Activated T-cell treated with anti-CD3 and anti-CD28 coated beads for 24 hours (primary cell): ENCODE data around the gene CA11.

Experiments
- DNase-seq: peaks from one replicate; pipeline ENCODE4 v3.0.0-alpha.2; 2020; ENCODE audit warnings: low read depth

Gene CA11

DNA sequence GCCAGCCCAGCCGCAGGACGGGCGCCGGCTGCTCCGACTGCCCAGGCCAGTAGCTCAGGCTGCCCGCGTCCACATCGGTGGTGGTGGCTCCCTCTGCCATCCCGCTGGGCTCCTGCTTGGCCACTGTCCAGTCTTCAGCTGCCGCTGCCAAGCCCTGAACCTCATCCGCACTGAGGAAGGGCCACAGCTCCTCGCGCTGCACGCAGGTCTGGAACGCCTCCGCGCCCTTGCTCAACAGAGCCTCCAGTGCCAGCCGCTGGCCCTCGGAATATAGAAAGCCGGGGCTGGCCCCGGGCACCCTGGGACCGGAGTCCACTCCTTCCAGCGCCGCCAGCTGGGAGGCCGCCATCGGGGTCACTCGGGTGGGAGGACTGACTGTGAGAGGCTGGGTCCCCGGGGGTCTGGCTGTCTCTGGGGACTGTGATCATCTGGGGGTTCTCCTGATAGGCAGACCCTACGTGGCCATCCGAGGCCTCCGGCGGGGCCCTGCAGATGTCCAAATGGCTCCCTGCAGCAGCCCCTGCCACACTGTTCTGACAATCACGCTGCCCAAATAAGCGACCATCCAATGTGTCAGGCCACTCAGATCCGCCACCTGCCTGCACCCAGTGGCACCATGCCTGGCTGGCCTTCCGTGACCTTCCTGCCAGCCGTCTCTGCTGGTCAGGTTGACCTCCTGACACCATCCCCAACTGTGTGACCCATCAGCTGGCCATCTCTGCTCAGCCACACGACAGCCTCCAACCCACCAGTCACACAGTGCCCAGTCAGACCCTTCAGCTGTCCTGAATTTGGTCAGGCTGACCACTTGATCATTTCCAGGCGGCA lies 32.7 kb downstream of the CA11 start:
- DNase-seq = no peak

DNA sequence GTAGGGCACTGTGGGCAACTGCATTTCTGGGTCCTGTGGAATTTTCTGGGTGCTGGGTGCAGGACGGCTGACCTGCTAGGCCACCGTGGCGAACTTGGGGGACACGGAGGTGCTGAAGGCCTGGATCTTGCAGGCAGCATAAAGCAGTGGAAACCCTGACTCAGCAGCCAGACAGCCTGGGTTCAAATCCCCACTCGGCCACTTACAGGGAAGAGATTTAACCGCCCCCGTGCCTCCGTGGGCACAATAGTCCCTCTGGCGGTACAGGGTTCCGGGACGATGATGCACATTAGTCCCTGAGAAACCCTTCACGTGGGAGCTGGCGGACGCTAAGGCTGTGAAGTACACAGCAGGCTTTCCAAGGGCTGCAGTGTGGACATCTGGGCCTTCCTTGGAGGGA lies 34.1 kb downstream of the CA11 start:
- no peak for DNase-seq

DNA sequence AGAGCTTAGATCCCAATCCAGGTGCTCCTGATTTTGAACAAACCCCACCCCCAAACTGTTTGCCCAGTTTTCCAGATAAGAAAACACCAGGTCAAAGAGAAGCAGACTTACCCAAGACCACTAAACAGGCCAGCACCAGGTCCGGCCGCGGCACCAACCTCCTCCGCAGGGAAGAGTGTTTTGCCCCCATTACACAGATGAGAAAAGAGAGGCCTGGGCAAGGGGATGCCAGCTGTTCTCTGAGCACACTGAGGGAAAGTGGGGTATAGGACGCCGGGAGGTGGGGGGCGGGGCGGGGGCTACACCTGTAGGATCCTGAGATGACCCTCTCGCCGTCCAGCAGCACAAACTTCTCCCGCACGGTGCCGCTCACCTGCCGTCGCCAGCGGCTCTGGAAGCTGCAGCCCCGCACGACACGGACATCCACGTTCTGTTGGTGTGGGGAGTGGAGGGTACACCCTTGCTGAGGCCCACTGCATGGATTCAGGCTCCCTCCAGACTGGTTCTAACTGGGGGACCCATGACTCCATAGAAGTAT lies 36.3 kb downstream of the CA11 start:
- no peak for DNase-seq

DNA sequence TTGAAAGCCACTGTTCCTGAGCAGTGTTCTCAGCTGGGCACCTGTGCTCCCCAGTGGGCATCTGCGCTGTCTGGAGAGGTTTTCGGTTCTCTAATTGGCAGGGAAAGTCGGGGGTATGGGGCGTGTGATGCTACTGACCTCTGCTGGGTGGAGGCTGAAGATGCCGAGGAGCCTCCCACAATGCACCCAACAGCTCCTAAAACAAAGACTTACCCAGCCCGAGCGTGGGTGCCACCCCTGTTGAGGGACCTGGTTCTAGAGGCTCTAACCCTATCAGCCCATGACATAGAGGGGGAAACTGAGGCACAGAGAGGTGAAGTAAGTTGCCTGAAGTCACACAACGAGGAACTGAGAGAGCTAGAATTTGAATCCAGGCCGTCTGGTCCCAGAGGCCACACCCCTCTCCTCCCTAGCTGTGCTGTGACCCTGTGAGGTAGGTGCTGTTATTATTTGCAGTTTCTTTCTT lies 37.2 kb downstream of the CA11 start:
- no peak for DNase-seq

DNA sequence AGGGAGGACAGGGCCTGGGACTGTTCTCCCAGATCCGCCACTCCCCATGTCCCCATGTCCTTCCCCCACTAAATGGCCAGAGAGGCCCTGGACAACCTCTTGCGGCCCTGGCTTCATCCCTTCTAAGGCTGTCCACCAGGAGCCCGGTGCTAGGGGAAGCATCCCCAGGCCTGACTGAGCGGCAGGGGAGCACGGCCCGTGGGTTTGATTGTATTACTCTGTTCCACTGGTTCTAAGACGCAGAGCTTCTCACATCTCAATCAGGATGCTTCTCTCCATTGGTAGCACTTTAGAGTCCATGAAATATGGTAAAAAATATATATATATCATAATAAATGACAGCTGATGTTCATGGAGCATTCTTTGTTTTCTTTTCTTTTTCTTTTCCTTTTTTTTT lies 38.6 kb downstream of the CA11 start:
- no peak for DNase-seq

DNA sequence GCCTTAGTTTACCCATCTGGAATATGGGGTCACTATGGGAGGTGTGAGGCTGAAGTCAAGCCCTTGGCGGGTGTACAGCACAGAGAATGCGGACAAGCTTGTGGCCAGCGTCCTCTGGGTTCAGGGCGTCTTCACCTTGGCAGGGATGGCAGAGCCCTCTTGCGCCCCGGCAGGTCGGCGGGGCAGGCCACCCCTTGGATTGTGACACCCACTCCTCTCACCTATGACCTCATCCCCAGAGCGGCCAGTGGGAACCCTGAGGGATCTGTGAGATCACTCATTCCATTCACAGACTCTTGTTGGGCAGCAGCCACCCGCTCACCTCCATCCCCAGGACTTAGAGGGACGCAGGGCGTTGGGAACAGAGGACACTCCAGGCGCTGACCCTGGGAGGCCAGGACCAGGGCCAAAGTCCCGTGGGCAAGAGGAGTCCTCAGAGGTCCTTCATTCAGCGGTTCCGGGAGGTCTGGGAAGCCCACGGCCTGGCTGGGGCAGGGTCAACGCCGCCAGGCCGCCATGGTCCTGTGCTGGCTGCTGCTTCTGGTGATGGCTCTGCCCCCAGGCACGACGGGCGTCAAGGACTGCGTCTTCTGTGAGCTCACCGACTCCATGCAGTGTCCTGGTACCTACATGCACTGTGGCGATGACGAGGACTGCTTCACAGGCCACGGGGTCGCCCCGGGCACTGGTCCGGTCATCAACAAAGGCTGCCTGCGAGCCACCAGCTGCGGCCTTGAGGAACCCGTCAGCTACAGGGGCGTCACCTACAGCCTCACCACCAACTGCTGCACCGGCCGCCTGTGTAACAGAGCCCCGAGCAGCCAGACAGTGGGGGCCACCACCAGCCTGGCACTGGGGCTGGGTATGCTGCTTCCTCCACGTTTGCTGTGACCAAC lies 39.3 kb downstream of the CA11 start, which contains the start of gene SPACA4:
Gene SPACA4 (plus strand): TSS at position 280 of the 896 bp plus-strand sequence. CDS start 237 bp downstream, at position 517.
- DNase-seq = no peak

DNA sequence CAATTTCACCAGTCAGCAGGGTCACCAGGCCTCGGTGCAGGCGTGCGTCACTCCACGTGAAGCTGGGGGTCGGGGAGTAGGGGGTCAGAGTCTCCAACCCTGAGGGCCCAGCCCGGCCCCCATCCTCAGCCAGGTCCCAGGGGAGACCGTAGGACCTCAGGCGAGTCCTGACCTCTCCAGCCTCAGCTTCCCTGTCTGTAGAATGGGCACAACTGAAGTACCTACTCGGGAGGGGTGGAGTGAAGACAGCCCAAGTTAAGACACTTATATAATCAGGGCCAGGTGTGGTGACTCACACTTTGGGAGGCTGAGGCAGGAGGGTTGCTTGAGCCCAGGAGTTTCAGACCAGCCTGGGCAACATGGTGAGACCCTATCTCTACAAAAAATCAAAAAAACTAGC lies 42.1 kb downstream of the CA11 start:
- no peak for DNase-seq

DNA sequence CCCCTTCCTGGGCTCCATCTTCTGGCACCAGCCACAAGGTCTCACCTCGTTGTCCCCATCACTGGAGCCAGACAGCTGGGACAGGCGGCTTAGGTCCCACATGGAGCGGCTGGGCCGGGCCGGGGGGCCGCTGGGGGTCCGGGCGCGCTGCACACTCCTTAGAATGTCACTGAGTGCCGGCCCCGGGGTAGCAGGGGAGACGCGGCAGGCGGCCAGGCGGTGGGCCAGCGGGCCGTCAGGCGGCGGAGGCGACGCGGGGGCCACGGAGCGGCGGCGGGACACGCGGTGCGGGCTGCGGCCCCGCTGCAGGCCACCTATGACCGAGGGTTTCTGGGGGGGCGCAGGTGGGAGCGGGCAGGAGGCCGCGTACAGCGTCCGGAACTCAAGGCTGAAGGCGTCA lies 42.5 kb downstream of the CA11 start:
- DNase-seq = no peak

DNA sequence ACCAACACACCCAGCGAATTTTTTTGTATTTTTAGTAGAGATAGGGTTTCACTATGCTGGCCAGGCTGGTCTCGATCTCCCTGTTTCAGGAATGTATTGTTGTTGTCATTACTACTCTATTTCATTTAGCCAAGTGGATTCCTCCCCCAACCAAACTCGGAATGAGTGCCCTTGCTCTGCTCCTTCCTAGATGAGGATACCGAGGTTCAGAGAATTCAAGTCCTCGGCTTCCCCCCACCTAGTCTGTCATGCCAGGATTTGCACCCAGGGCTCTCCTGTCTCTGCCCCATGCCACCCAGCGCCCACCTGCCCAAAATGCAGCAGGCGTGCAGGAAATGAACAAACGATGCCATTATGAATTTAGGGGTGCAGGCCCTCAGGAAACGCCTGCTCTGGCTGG lies 43.0 kb downstream of the CA11 start:
- DNase-seq = no peak

DNA sequence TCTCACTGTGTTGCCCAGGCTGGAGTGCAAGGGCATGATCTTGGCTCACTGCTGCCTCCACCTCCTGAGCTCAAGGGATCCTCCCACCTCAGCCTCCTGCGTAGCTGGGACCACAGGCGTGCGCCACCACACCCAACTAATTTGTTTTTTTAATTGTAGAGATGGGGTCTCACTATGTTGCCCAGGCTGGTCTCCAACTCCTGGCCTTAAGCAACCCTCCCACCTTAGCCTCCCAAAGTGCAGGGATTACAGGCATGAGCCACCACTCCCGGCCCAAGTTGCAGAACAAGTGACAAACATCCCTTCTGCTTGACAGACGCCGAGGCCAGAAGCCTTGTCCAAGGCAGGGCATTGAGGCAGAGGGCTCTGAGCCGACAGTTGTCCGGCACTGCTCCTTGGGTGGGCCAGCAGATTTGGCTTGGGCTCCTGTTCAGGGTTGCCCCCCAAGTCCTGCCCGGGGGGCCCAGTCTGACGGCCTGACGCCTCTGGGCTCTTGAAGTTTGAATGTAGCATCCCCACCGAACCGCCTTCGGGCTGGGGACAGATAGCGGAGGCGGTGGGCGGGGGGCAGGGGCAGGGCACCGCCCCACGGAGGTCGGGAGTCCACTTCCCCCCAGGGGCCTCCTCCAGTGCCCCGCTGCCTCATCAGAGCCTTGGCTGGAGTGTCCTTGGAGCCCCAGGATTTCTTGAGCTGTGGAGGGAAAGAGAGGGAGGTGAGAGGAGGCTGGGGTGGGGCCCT lies 45.1 kb downstream of the CA11 start:
- DNase-seq = no peak

DNA sequence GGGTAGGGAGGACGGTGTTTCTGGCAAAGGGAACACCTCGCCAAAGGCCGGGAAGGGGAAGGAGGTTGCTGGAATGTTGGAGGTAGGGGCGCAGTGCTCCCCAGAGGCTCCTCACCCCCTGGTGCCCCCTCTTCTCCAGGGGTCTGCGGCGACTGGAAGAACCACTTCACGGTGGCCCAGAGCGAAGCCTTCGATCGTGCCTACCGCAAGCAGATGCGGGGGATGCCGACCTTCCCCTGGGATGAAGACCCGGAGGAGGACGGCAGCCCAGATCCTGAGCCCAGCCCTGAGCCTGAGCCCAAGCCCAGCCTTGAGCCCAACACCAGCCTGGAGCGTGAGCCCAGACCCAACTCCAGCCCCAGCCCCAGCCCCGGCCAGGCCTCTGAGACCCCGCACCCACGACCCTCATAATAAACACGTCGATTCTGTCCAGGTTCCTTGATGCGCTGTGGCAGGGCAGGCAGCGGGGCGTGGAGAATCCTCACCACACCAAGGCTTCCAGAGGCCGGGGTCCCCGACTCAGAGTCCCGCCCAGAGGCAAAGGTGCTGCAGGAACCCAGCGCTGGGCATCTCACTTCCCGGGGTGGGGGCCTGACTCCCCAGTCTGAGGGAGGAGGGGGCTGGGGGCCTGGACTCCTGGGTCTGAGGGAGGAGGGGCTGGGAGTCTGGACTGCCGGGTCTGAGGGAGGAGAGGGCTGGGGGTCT lies 46.8 kb downstream of the CA11 start:
- no peak for DNase-seq

DNA sequence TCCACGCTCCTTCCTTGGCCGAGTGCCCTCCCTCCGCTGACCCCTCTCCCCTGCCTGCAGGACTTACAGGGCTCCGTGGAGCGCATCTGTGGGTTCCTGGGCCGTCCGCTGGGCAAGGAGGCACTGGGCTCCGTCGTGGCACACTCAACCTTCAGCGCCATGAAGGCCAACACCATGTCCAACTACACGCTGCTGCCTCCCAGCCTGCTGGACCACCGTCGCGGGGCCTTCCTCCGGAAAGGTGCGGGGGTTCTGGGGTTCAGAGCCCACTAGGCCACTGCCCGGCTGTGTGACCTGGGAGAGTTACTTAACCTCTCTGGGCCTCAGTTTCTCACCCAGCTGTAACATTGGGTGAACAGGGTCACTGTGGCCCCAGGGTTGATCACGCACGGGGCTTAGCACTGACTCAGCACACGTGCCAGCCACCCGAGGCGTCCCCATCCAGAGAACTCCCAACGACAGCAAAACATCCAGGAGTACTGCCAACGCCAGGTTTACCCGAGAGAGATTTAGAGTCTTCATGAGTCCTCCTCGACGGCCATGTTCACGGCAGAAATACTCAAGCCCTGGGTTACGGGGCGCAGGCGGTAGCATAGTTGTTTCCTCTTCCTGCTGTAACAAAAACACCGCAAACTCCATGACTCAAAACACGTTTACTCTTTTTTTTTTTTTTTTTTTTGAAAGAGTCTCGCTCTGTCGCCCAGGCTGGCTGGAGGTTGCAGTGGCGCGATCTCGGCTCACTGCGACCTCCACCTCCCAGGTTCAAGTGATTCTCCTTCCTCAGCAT lies 49.1 kb downstream of the CA11 start:
- DNase-seq = no peak

DNA sequence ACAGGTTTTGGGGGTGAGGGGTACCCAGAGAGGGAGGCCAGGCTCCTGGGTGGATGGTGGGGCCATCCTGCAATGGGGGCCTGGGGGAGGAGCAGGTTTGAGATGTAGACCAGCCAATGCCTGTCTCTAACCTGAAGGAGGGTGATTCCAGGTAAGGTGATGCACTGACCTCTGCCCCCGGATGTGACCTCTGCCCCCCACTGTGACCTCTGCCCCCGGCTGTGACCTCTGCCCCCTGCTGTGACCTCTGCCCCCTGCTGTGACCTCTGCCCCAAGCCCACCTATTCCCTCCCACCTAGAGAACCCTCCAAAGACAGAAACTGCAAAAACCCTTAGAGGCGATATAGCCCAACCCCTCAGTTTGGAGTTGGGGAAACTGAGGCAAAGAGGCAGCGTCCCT lies 49.8 kb downstream of the CA11 start:
- no peak for DNase-seq

DNA sequence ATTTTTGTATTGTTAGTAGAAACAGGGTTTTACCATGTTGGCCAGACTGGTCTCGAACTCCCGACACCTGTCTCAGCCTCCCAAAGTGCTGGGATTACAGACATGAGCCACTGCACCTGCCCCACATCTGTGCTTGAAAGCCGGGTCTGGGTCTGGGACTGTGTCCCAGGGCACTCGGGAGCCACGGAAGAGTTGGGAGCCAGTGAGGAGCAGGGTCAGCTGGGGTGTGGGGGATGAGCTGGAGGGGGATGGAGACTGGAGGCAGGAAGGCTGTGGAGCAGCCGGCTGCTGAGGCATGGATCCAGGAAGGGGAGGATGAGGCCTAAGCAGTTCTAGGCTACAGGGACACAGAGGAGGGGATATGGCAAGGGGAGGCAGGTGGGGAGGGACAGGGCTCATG lies 50.2 kb downstream of the CA11 start:
- no peak for DNase-seq

DNA sequence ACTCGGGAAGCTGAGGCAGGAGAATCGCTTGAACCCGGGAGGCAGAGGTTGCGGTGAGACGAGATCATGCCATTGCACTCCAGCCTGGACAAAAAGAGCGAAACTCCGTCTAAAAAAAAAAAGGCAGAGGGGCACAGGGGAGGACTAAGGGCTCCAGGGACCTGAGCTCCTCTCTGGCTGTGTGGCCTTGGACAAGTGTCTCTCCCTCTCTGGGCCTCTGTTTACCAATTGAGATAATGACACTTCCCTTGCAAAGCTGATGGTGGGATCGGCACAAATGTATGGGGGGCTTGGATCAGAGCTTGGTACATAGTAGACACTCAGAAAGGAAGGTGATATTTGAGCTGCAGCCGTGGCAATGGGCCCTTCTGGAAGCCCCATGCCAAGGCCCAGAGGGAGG lies 50.8 kb downstream of the CA11 start:
- DNase-seq = no peak

DNA sequence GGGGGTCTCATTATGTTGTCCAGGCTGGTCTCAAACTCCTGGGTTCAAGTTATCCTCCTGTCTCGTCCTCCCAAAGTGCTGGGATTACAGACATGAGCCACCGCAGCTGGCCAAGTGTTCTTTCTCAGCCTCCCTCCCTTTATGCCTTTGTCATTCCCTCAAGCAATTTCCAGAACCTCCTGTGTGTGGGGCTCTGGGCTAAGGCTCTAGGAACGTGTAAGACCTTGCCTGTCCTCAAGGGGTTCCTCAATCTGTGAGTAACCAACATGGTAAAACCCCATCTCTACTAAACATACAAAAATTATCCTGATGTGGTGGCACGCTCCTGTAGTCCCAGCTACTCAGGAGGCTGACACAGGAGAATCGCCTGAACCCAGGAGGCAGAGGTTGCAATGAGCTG lies 55.0 kb downstream of the CA11 start:
- DNase-seq = no peak

DNA sequence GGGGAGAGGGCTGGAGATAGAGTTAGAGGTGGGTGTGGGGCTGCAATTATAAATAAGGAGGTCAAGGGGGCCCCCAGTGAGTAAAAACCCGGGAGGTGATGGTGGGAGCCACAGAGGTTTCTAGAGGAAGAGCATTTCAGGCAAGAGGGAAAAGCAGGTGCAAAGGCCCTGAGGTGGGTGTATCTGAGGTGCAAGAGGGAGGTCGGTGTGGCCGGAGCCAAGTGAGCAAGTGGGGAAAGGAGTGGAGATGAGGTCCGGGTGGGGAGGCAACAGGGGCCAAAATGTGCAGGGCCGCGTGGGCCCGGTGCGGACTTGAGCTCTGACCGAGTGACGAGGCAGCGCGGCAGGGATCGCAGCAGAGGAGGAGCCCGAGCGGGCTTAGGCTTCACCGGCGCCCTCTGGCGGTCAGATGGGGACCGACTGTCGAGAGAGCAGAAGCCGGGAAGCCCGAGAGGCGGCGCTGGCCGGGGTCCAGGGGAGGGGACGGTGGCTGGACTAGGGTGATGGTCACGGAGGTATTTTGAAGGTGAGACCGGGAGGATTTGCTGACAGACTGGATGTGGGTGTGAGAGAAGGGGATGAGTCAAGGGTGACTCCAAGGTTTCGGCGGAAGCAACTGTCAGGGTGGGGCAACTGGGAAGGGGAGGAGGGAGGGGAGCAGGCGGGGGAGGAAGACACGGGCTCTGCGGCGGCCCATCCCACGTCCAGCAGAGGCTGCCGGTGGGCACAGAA lies 57.2 kb downstream of the CA11 start:
- DNase-seq = peak; percentile 78
